Measurements from ENCODE around the gene C1QTNF2. TPM values are rescaled to one million over a fixed set of nuclear protein-coding genes. Genes with fewer than 3 reads are reported as not detected.

C1QTNF2 gene
- total and polyA plus RNA-seq, 2 of the 13 experiments (the other 11 are each of a cell fraction or from before 2014, with no cell fraction given), result not detected

DNA sequence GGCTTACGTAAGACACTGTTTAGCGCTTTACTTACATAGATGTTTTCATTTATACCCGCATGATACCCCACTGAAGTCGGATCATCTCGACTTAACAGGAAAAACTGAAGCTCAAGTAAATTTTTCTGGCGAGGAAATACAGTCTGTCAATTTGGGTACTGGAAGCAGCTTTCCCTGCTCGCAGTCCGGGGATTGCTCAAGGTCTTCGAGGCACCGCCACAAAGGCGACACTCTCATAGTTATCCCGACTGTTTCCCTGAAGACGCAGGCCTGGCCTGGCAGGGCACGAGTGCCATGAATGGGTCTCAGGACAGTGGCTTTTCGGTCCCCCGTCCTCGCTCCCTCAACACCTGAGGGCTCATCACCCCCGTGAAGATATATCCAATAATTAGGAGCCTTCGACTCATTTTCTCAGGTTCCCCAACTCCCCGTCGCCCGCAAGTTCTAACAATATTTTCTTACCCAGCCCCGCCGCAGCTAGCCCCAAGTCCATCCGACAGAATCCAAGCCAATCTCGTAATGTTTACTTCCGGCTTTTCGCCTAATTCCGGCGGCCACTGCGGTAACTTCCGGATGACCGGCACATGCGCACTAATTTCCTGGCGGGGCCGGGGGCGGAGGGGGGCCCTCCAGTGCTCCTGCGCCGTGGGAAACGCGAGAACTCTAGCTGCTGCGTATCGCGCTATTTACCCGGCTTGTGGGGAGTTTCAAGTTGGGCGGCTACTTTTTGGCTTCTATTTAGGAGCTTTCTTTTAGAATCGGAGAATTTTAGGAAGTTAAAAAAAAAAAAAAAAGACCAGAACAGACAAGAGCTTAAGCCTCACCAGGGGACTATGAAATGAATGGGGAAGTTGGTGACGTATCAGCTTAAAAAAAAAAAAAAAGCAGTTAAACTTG is 48.4 kb upstream of the C1QTNF2 start, which contains the start of gene SLU7 (continued):
- TF ChIP-seq, protein P1, sequence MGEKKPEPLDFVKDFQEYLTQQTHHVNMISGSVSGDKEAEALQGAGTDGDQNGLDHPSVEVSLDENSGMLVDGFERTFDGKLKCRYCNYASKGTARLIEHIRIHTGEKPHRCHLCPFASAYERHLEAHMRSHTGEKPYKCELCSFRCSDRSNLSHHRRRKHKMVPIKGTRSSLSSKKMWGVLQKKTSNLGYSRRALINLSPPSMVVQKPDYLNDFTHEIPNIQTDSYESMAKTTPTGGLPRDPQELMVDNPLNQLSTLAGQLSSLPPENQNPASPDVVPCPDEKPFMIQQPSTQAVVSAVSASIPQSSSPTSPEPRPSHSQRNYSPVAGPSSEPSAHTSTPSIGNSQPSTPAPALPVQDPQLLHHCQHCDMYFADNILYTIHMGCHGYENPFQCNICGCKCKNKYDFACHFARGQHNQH (CRISPR knock-in tag; IDR thresholded peaks at IDR 0.05), result peak; percentile 55
- TF ChIP-seq NFIC (IDR thresholded peaks at IDR 0.05; ENCODE audit: low read length), result peak; percentile 55
- TF ChIP-seq ZNF24 (IDR thresholded peaks at IDR 0.05), result no peak
- peak; percentile 71; the same call in 1 of the 2 replicates for TF ChIP-seq ZNF788 (CRISPR knock-in tag; IDR thresholded peaks at IDR 0.05; ENCODE audit: borderline replicate concordance)
- no peak for TF ChIP-seq ZNF530 (CRISPR knock-in tag; IDR thresholded peaks at IDR 0.05; ENCODE audit: low read depth)
- TF ChIP-seq, protein P2, sequence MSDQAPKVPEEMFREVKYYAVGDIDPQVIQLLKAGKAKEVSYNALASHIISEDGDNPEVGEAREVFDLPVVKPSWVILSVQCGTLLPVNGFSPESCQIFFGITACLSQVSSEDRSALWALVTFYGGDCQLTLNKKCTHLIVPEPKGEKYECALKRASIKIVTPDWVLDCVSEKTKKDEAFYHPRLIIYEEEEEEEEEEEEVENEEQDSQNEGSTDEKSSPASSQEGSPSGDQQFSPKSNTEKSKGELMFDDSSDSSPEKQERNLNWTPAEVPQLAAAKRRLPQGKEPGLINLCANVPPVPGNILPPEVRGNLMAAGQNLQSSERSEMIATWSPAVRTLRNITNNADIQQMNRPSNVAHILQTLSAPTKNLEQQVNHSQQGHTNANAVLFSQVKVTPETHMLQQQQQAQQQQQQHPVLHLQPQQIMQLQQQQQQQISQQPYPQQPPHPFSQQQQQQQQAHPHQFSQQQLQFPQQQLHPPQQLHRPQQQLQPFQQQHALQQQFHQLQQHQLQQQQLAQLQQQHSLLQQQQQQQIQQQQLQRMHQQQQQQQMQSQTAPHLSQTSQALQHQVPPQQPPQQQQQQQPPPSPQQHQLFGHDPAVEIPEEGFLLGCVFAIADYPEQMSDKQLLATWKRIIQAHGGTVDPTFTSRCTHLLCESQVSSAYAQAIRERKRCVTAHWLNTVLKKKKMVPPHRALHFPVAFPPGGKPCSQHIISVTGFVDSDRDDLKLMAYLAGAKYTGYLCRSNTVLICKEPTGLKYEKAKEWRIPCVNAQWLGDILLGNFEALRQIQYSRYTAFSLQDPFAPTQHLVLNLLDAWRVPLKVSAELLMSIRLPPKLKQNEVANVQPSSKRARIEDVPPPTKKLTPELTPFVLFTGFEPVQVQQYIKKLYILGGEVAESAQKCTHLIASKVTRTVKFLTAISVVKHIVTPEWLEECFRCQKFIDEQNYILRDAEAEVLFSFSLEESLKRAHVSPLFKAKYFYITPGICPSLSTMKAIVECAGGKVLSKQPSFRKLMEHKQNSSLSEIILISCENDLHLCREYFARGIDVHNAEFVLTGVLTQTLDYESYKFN (CRISPR knock-in tag; conservative IDR thresholded peaks at IDR 0.05), result peak; percentile 34; the same call in 1 of the 2 replicates
- peak; percentile 93 for TF ChIP-seq YEATS2 (CRISPR knock-in tag; IDR thresholded peaks at IDR 0.05; ENCODE audit: borderline replicate concordance)
- TF ChIP-seq SPEN (CRISPR knock-in tag; IDR thresholded peaks at IDR 0.05; ENCODE audit: low read depth), result peak; percentile 88
- TF ChIP-seq, protein P3, sequence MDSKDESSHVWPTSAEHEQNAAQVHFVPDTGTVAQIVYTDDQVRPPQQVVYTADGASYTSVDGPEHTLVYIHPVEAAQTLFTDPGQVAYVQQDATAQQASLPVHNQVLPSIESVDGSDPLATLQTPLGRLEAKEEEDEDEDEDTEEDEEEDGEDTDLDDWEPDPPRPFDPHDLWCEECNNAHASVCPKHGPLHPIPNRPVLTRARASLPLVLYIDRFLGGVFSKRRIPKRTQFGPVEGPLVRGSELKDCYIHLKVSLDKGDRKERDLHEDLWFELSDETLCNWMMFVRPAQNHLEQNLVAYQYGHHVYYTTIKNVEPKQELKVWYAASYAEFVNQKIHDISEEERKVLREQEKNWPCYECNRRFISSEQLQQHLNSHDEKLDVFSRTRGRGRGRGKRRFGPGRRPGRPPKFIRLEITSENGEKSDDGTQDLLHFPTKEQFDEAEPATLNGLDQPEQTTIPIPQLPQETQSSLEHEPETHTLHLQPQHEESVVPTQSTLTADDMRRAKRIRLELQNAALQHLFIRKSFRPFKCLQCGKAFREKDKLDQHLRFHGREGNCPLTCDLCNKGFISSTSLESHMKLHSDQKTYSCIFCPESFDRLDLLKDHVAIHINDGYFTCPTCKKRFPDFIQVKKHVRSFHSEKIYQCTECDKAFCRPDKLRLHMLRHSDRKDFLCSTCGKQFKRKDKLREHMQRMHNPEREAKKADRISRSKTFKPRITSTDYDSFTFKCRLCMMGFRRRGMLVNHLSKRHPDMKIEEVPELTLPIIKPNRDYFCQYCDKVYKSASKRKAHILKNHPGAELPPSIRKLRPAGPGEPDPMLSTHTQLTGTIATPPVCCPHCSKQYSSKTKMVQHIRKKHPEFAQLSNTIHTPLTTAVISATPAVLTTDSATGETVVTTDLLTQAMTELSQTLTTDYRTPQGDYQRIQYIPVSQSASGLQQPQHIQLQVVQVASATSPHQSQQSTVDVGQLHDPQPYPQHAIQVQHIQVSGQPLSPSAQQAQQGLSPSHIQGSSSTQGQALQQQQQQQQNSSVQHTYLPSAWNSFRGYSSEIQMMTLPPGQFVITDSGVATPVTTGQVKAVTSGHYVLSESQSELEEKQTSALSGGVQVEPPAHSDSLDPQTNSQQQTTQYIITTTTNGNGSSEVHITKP (CRISPR knock-in tag; IDR thresholded peaks at IDR 0.05; ENCODE audit: low read depth), result no peak
- TF ChIP-seq ZNF883 (CRISPR knock-in tag; IDR thresholded peaks at IDR 0.05; ENCODE audit: not compliant biosample characterization), result peak; percentile 18
- TF ChIP-seq ZNF331 (CRISPR knock-in tag; IDR thresholded peaks at IDR 0.05), result no peak
- TF ChIP-seq, protein P4, sequence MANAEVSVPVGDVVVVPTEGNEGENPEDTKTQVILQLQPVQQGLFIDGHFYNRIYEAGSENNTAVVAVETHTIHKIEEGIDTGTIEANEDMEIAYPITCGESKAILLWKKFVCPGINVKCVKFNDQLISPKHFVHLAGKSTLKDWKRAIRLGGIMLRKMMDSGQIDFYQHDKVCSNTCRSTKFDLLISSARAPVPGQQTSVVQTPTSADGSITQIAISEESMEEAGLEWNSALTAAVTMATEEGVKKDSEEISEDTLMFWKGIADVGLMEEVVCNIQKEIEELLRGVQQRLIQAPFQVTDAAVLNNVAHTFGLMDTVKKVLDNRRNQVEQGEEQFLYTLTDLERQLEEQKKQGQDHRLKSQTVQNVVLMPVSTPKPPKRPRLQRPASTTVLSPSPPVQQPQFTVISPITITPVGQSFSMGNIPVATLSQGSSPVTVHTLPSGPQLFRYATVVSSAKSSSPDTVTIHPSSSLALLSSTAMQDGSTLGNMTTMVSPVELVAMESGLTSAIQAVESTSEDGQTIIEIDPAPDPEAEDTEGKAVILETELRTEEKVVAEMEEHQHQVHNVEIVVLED (CRISPR knock-in tag; IDR thresholded peaks at IDR 0.05; ENCODE audit: borderline replicate concordance), result peak; percentile 53; the same call in 1 of the 2 replicates
- 0 out of 2 replicates have a peak, but pooled peaks have one; percentile 7 for TF ChIP-seq NAIF1 (CRISPR knock-in tag; IDR thresholded peaks at IDR 0.05; ENCODE audit: borderline replicate concordance)
- TF ChIP-seq MXI1 (IDR thresholded peaks at IDR 0.05; ENCODE audit: borderline replicate concordance, low read depth, low read length), result peak; percentile 75; the same call in 2 of the 3 replicates
- TF ChIP-seq KAT8 (CRISPR knock-in tag; IDR thresholded peaks at IDR 0.05), result peak; percentile 95
- TF ChIP-seq ARNT2 (CRISPR knock-in tag; IDR thresholded peaks at IDR 0.05; ENCODE audit: low read depth), result peak; percentile 74; the same call in 1 of the 2 replicates
- TF ChIP-seq, protein P5, sequence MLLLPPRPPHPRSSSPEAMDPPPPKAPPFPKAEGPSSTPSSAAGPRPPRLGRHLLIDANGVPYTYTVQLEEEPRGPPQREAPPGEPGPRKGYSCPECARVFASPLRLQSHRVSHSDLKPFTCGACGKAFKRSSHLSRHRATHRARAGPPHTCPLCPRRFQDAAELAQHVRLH (CRISPR knock-in tag; IDR thresholded peaks at IDR 0.05; ENCODE audit: borderline replicate concordance, low read depth), result no peak
